ENCODE measurements around the gene SNAP91.
"Not testable (repeated sequence)": the region's sequence is repeated elsewhere in the genome, so short reads cannot be mapped to it uniquely, and the experiment has no call there.

SNAP91 gene

DNA sequence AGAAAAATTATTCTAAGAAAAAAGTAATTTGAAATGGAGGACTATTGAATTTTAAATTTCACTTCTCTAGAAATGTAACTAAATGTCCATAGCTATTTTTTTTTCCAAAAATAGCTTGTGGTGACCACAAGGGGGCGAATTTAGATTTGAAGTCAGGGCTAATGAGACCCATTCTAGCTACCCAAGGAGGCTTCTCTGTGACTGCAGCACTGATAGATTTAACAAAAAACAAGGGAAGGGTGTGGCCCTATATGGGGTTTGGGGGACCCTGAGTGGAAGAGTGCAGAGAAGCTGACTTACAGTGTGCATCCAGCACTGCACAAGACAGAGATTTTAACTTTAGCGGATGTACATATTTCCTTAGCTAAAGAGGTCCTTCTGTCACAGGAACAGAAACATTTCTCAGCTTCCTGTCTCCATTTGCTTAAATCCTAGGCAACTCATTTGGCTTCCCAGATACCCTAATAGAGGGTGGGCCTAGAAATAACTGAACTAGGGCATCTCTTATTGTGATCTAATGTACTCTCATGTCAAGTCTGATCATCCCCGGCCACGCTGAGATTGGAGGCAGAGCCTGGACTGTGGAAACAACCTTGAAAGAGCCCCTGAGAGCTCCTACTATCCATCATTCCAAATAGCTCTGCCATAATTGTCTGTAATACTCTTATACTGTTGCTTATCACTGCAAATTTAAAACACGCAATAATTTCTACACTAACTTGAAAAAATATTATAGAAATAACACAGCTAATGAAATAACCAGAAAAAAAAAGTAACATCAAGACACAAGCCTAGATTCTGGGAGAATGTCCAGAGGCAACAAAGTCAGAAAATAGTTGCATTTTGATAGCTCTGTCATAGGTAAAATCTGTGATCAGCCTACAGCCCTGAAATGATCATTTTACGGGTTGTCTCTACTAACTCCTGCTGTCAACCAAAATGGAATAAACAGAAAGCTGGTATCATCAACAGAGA lies 93.6 kb downstream of the SNAP91 start:
- DNase-seq: no peak

DNA sequence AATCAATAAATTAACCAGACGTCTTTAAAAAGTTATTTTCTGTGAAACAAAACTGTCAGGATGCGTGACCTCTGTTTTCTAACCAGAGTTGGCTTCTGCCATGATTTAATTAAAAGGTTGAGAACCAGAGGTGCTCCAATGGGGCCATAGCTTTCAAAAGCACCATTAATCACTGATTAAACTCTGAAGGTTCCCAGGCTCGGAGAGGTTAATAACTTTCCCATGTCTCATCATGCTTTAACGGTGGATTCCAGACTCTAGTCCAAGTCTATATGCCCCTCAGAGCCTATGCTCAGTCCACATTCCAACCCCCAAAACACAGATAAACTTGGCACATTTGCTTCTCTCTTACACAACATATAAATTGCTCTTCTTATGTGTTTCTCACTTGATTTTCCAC lies 95.5 kb downstream of the SNAP91 start:
- DNase-seq: no peak

DNA sequence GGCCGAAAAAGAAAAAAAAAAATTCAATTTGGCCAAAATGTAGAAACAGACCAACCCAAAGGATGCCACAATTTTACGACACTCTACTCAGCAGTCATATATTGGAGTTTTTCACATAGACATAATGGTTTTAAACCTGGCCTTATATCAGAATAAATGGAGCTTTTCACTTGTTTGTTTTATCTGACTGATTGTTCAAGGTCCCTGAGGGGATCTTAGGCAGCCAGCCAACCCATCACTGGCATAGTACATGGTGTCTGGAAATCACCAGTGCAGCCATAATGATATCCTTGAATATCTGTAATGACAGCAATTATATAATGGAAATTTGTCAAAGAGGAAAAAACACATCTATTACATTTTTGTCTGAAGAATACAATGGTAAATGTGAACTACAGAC lies 99.7 kb downstream of the SNAP91 start:
- no peak for DNase-seq

- no peak for DNase-seq
Observed at GRCh38 chr6:83605517-83605916, 103.4 kb downstream of the SNAP91 start.

GRCh38 chr6:83603551-83603950 lies 105.3 kb downstream of the SNAP91 start:
- no peak for DNase-seq

DNA sequence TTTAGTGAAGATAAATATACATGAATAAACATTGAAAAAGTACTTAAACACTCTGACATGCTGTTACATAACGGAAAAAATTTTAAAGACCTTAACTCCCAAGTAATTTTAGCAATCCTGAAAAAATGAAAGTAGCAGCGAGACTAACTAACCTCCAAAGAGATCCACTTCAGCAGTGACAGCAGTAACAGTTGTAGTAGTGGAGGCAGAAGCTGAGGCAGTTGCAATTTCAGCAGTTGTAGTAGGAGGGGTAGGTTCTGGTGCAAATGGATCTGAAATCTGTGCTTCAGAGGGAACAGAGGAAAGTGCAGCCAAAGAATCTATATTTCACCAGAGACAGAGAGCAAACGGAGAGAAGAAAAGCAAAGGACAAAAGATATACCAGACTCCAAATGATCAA lies 107.8 kb downstream of the SNAP91 start:
- DNase-seq: no peak

- DNase-seq: no peak
Observed at GRCh38 chr6:83600459-83600858, 108.4 kb downstream of the SNAP91 start.

GRCh38 chr6:83597511-83597910 lies 111.4 kb downstream of the SNAP91 start:
- DNase-seq: no peak

GRCh38 chr6:83597051-83597450 lies 111.8 kb downstream of the SNAP91 start:
- no peak for DNase-seq

DNA sequence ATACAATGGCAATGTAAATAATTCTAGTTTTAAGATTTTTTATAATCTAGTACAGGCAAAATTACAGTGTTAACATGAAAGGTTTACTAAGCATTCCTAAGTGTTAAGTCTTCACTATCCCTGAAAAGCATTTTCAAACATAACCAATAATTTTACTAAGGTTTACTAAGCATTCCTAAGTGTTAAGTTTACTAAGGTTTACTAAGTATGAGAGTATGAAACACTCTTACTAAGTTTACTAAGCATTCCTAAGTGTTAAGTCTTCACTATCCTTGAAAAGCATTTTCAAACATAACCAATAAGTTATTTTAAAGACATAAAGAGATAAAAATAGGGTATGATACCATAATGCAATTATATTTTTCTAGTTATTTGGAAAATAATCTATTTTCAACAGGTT lies 114.0 kb downstream of the SNAP91 start:
- no peak for DNase-seq

- DNase-seq: no peak
Observed at GRCh38 chr6:83593395-83593785, 115.5 kb downstream of the SNAP91 start.

GRCh38 chr6:83592770-83593394 lies 116.0 kb downstream of the SNAP91 start:
- no peak for DNase-seq

DNA sequence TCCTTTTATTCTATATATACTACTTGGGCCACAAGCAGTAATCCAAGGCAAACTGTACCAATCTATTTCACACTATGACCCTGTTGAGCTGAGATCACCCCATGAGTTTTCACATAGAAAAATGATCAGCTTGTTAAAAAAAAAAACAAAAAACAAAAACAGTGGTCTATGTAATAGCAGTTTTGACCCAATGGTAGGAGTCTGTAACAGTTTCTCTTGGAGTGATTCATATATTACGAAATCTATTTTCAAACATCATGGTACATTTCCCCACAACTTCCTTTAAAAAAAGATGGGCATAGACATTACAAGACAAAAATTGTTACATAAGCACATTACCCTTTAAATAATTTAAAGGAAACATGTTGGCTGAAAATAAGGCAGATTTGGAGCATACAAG lies 118.5 kb downstream of the SNAP91 start:
- DNase-seq: no peak

DNA sequence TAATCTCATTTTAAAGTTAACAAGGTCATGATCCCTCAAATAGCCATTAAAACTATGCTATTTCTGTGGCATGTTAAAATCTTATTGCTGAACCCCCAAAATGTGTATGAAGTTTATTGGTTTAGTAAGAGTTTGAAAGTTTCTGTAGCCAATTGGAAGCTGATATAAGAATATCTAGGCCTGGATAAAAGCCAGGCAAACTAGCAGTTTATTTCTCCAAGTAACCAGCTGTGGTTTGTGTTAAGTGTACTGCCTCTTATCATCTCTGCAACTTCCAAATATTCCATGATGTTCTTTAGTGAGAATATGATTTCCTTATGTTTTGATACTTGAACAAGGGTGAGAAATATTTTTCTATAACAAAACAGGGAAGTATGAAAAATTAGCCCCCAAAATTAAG lies 119.8 kb downstream of the SNAP91 start:
- DNase-seq: no peak

DNA sequence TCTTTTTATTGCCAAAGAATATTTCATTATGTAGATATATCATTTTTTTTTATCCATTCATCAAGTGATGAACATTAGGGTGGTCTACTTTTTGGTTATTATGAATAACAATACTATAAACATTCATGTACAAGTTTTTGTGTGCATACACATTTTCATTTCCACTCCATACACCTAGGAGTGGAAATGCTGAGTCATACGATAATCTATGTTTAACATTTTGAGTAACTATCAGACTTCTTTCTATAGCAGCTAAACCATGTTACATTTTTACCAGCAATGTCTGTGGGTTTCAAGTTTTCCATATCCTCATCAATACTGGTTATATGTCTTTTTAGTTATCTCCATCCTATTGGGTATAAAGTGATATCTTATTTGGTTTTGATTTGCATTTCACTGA lies 130.8 kb downstream of the SNAP91 start:
- DNase-seq: no peak

DNA sequence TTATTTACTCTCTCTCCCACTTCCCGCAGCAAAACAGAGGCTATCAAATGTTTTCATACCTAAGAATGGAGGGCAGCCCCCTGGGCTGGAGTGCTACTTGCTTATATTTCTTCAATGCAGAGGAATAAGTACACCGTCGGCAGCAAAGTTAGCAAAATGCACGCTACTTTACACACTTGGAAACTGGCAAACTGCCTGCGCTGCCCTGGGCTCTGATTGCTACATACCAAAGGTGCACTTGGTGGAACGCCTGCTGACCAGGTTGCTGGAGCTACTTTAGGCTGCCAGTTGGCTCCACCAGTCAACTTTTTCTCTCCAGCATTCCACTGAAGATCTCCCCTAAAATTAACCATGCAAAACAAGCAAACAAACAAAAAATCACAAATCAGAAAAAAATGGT lies 134.1 kb downstream of the SNAP91 start:
- DNase-seq: no peak

DNA sequence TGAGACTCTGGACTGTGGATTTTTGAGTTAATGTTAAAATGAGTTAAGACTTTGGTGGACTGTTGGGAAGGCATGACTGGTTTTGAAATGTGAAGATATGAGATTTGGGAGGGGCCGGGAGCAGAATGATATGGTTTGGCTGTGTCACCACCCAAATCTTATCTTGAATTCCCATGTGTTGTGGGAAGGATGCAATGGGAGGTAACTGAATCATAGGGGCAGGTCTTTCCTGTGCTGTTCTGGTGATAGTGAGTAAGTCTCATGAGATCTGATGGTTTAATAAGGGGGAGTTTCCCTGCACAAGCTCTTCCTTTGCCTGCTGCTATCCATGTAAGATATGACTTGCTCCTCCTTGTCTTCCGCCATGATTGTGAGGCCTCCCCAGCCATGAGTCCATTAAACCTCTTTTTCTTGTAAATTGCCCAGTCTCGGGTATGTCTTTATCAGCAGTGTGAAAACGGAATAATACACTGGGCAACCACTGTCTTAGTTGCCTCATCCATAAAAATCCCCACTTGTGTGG lies 137.2 kb downstream of the SNAP91 start:
- DNase-seq: not testable (repeated sequence)

- DNase-seq: no peak
Observed at GRCh38 chr6:83558975-83559374, 149.9 kb downstream of the SNAP91 start.

DNA sequence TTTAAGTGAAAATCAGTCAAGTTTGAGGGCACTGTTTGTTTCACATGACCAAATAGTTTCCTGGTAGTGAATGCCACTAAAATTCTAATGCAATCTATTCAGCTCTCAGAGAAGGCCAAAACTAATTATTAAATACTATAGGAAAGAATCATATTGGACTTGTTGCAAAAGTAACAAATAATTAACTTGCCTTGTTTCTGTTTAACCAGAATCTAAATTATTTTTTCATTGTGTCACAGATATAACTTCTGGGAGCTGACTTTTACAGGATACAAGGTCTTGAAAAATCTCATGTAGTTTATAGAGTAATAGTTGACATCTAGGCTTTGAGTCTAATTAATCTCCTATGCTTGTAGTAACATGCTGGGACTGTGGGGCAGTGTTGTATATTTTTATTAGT lies 152.0 kb downstream of the SNAP91 start:
- no peak for DNase-seq

DNA sequence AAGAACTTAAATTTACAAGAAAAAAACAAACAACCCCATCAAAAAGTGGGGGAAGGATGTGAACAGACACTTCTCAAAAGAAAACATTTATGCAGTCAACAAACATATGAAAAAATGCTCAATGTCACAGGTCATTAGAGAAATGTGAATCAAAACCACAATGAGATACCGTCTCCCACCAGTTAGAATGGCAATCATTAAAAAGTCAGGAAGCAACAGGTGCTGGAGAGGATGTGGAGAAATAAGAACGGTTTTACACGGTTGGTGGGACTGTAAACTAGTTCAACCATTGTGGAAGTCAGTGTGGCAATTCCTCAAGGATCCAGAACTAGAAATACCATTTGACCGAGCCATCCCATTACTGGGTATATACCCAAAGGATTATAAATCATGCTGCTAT lies 157.2 kb downstream of the SNAP91 start:
- not testable (repeated sequence) for DNase-seq

DNA sequence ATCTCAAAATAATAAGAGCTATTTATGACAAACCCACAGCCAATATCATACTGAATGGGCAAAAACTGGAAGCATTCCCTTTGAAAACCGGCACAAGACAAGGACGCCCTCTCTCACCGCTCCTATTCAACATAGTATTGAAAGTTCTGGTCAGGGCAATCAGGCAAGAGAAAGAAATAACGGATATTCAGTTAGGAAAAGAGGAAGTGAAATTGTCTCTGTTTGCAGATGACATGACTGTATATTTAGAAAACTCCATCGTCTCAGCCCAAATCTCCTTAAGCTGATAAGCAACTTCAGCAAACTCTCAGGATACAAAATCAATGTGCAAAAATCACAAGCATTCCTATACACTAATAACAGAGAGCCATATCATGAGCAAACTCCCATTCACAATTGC lies 158.4 kb downstream of the SNAP91 start:
- DNase-seq: not testable (repeated sequence)

DNA sequence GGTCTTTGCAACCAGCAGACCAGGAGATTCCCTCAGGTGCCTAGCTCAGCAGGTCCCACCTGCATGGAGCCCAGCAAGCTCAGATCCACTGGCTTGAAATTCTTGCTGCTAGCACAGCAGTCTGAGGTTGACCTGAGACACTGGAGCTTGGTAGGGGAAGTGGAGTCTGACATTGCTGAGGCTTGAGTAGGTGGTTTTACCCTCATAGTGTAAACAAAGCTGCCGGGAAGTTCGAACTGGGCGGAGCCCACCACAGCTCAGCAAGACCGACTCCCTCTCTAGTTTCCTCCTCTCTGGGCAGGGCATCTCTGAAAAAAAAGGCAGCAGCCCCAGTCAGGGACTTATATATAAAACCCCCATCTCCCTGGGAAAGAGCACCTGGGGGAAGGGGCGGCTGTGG lies 162.3 kb downstream of the SNAP91 start:
- no peak for DNase-seq

- no peak for DNase-seq
Observed at GRCh38 chr6:83539678-83540077, 169.2 kb downstream of the SNAP91 start.

Measured in activated CD4-positive, alpha-beta T cell treated with anti-CD3 and anti-CD28 coated beads, Interleukin-2, amount 50 U/mL, for 1 hour (primary cell).